Measurements from ENCODE around the gene CENPN. TPM values are rescaled to one million over a fixed set of nuclear protein-coding genes. Genes with fewer than 3 reads are reported as not detected.

Gene CENPN
- total and polyA plus RNA-seq, 2 of the 13 experiments (the other 11 are each of a cell fraction or from before 2014, with no cell fraction given) = 29.7 to 129 TPM

DNA sequence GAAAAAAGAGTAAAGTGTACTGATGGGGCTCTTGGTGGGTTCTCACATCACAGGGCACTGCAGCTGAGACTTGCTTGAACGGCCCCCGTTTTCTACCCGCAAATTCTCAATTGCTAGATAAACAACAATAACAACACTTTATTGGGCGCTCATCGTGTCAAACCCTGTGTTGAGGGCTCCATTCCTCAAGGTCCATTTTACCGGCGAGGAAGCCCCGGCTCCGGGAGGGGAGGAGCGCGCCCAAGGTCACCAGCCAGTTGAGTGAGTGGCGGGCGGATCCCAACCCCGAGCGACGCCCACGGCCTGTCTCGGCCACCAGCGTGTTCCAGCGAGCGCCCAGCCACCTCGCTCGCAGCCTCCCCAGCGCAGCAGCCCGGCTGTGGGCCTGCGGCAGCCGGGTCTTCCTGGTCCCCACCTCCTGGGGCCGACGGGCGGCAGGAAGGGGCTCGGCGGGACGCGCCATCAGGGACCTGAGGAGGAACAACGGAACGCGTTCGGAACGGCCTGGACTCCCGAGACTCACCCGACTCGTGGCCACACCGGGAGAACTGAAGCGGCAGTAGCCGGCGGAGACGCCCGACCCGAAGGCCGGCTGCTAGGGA, 702 bp upstream of the CENPN start (continued):
- no peak; the same call in 1 of the 2 replicates for TF ChIP-seq ZNF552 (CRISPR knock-in tag; IDR thresholded peaks at IDR 0.05; ENCODE audit: borderline replicate concordance)
- peak; percentile 14 to 34; a peak in 3 of 4 replicates for TF ChIP-seq KLF16 (CRISPR knock-in tag; IDR thresholded peaks at IDR 0.05)
- TF ChIP-seq, protein P1, sequence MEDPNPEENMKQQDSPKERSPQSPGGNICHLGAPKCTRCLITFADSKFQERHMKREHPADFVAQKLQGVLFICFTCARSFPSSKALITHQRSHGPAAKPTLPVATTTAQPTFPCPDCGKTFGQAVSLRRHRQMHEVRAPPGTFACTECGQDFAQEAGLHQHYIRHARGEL (CRISPR knock-in tag; IDR thresholded peaks at IDR 0.05) = no peak
- no peak for TF ChIP-seq GTF2F1 (IDR thresholded peaks at IDR 0.05; ENCODE audit: low read length)
- peak; percentile 31 for TF ChIP-seq TAF15 (IDR thresholded peaks at IDR 0.05; ENCODE audit: low read depth, low read length, poor library complexity, severe bottlenecking)
- TF ChIP-seq MTF1 (CRISPR knock-in tag; IDR thresholded peaks at IDR 0.05) = no peak
- TF ChIP-seq ZSCAN31 (CRISPR knock-in tag; IDR thresholded peaks at IDR 0.05; ENCODE audit: low read depth) = no peak; the same call in 1 of the 2 replicates
- TF ChIP-seq SKI (IDR thresholded peaks at IDR 0.05; ENCODE audit: partially characterized antibody) = no peak
- no peak for TF ChIP-seq THYN1 (CRISPR knock-in tag; IDR thresholded peaks at IDR 0.05; ENCODE audit: borderline replicate concordance, low read depth)
- TF ChIP-seq NCOA5 (CRISPR knock-in tag; IDR thresholded peaks at IDR 0.05) = no peak
- no peak for TF ChIP-seq NR2F6 (IDR thresholded peaks at IDR 0.05)
- no peak for TF ChIP-seq NR2F6 (CRISPR knock-in tag; IDR thresholded peaks at IDR 0.05)
- no peak for TF ChIP-seq MZF1 (CRISPR knock-in tag; IDR thresholded peaks at IDR 0.05; ENCODE audit: borderline replicate concordance)
- no peak for TF ChIP-seq ATAD3A (CRISPR knock-in tag; IDR thresholded peaks at IDR 0.05)
- TF ChIP-seq SIN3A (IDR thresholded peaks at IDR 0.05; ENCODE audit: borderline replicate concordance, low read depth, low read length) = no peak; the same call in 1 of the 2 replicates
- TF ChIP-seq ZNF282 (IDR thresholded peaks at IDR 0.05; ENCODE audit: partially characterized antibody) = no peak
- TF ChIP-seq ZNF362 (CRISPR knock-in tag; IDR thresholded peaks at IDR 0.05; ENCODE audit: borderline replicate concordance) = no peak
- no peak for TF ChIP-seq FOXA1 (IDR thresholded peaks at IDR 0.05)
- peak; percentile 11; the same call in 1 of the 2 replicates for TF ChIP-seq FOXA1 (CRISPR knock-in tag; IDR thresholded peaks at IDR 0.05)
- no peak for TF ChIP-seq RFX3 (CRISPR knock-in tag; IDR thresholded peaks at IDR 0.05)
- TF ChIP-seq CBX2 (IDR thresholded peaks at IDR 0.05; ENCODE audit: low read depth, low read length) = no peak
- no peak for TF ChIP-seq CBX2 (CRISPR knock-in tag; IDR thresholded peaks at IDR 0.05; ENCODE audit: low read depth)
- no peak for TF ChIP-seq ZNF329 (CRISPR knock-in tag; IDR thresholded peaks at IDR 0.05; ENCODE audit: low read depth)
- no peak for TF ChIP-seq ZNF674 (CRISPR knock-in tag; IDR thresholded peaks at IDR 0.05; ENCODE audit: low read depth)
- TF ChIP-seq RCOR2 (CRISPR knock-in tag; IDR thresholded peaks at IDR 0.05) = 0 out of 2 replicates have a peak, but pooled peaks have one; percentile 35
- TF ChIP-seq GABPA (IDR thresholded peaks at IDR 0.05; ENCODE audit: low read depth, low read length) = no peak
- no peak for TF ChIP-seq GABPA (CRISPR knock-in tag; IDR thresholded peaks at IDR 0.05; ENCODE audit: low read depth)
- no peak for TF ChIP-seq TCF7 (IDR thresholded peaks at IDR 0.05; ENCODE audit: low read depth)
- peak; percentile 59 for TF ChIP-seq ZFX (CRISPR knock-in tag; IDR thresholded peaks at IDR 0.05; ENCODE audit: low read depth)
- TF ChIP-seq, protein P2, sequence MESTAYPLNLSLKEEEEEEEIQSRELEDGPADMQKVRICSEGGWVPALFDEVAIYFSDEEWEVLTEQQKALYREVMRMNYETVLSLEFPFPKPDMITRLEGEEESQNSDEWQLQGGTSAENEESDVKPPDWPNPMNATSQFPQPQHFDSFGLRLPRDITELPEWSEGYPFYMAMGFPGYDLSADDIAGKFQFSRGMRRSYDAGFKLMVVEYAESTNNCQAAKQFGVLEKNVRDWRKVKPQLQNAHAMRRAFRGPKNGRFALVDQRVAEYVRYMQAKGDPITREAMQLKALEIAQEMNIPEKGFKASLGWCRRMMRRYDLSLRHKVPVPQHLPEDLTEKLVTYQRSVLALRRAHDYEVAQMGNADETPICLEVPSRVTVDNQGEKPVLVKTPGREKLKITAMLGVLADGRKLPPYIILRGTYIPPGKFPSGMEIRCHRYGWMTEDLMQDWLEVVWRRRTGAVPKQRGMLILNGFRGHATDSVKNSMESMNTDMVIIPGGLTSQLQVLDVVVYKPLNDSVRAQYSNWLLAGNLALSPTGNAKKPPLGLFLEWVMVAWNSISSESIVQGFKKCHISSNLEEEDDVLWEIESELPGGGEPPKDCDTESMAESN (CRISPR knock-in tag; conservative IDR thresholded peaks at IDR 0.05) = peak; percentile 61; the same call in 1 of the 2 replicates
- peak; percentile 69; the same call in 1 of the 2 replicates for TF ChIP-seq HIVEP1 (CRISPR knock-in tag; IDR thresholded peaks at IDR 0.05)
- TF ChIP-seq ZBTB42 (CRISPR knock-in tag; IDR thresholded peaks at IDR 0.05) = no peak; the same call in 1 of the 2 replicates

Measured in HepG2 (cell line).